Loucy (cell line): ENCODE data around the gene PLIN4.

ENCODE experiments used
- H2AFZ ChIP-seq: fragments of 200-600 bp; sonication (generic); 2 replicates; pipeline ENCODE4 v1.6.0; 2016; ENCODE audit warnings: antibody characterized with exemption, mild to moderate bottlenecking, low read length, moderate library complexity
- H3F3A ChIP-seq: fragments of 200-600 bp; 2 replicates; pipeline ENCODE4 v1.6.0; 2016; ENCODE audit warnings: antibody characterized with exemption, low read depth, mild to moderate bottlenecking
- H3K27me3 ChIP-seq: fragments of 200-600 bp; sonication (generic); 2 replicates; pipeline ENCODE4 v1.6.1; 2014; ENCODE audit warnings: low read length, mild to moderate bottlenecking; ENCODE audit not compliant: insufficient read depth, poor library complexity, severe bottlenecking
- H3K36me3 ChIP-seq: fragments of 200-600 bp; sonication (generic); 2 replicates; pipeline ENCODE4 v1.6.1; 2016; ENCODE audit warnings: low read length; ENCODE audit not compliant: insufficient read depth
- H3K4me1 ChIP-seq: fragments of 200-600 bp; sonication (generic); 2 replicates; pipeline ENCODE4 v1.5.1; 2014; ENCODE audit warnings: low read length, mild to moderate bottlenecking; ENCODE audit not compliant: insufficient read depth, poor library complexity, severe bottlenecking
- H3K4me2 ChIP-seq: fragments of 200-600 bp; sonication (generic); 2 replicates; pipeline ENCODE4 v1.6.0; 2014; ENCODE audit warnings: antibody characterized with exemption, low read length, low read depth, mild to moderate bottlenecking; ENCODE audit not compliant: poor library complexity, severe bottlenecking
- H3K4me3 ChIP-seq: fragments of 200-600 bp; sonication (generic); 2 replicates; pipeline ENCODE4 v1.5.1; 2014; ENCODE audit warnings: low read length, mild to moderate bottlenecking, mixed read lengths; ENCODE audit not compliant: poor library complexity, severe bottlenecking
- H3K79me2 ChIP-seq: fragments of 200-600 bp; sonication (generic); 2 replicates; pipeline ENCODE4 v1.6.1; 2014; ENCODE audit warnings: low read length; ENCODE audit not compliant: insufficient read depth
- H3K9ac ChIP-seq: fragments of 200-600 bp; sonication (generic); 2 replicates; pipeline ENCODE4 v1.6.0; 2014; ENCODE audit warnings: mild to moderate bottlenecking, low read depth, low read length, moderate library complexity; ENCODE audit not compliant: poor library complexity, severe bottlenecking
- H3K9me2 ChIP-seq: fragments of 200-600 bp; sonication (generic); replicated peaks from 2 replicates; pipeline ENCODE4 v1.6.1; 2016; ENCODE audit warnings: low read depth, low read length, mixed read lengths
- H3K9me3 ChIP-seq: fragments of 200-600 bp; sonication (generic); 2 replicates; pipeline ENCODE4 v1.6.1; 2014; ENCODE audit warnings: mild to moderate bottlenecking, antibody characterized with exemption, low read length, low read depth; ENCODE audit not compliant: insufficient read depth
- H4K20me1 ChIP-seq: fragments of 200-600 bp; sonication (generic); 2 replicates; pipeline ENCODE4 v1.6.0; 2014; ENCODE audit warnings: antibody characterized with exemption, low read length, mild to moderate bottlenecking; ENCODE audit not compliant: insufficient read depth, poor library complexity, severe bottlenecking
- EZH2phosphoT487 ChIP-seq: fragments of 200-600 bp; IDR thresholded peaks from 2 replicates; pipeline ENCODE4 v1.6.1; 2018; ENCODE audit warnings: antibody characterized with exemption, mild to moderate bottlenecking, moderate library complexity, borderline replicate concordance
- TF ChIP-seq, protein P1 (sequence below): fragments of 200-600 bp; sonication (generic); conservative IDR thresholded peaks from 2 replicates; pipeline ENCODE4 v1.5.1; 2014; ENCODE audit warnings: mild to moderate bottlenecking, antibody characterized with exemption, low read length

PLIN4 gene

DNA sequence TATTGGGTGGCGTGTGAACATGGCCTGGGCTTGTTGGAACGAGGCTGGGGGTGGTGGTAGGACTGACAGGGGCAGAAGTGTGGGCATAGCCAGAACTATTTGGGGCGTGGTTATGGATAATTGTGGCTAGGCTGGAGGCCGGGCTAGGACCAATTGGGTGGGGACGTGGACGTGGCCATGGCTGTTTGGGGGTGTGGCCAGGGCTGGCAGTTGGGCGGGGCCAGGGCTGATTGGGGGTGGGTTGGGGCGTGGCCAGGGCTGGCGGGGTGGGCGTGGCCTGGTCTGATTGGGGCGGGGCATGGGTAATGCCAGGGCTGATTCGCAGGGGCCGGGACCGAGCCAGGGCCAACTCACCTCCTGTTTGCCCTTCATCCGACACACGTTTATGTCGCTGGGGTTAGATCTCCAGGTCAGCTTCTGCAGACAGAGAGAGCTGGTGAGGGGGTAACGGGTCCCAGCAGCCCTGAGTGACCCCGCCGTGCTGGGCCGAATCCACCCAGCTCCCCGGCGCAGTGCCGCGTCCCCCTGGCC lies 38.4 kb upstream of the PLIN4 start:
- Histone ChIP-seq H3K36me3 (no peaks in the 10 kb centered on the region), H3K9ac (no peak overlapping the region), H3K27me3 (no peaks in the 10 kb centered on the region), H4K20me1 (no peaks in the 10 kb centered on the region), H3K4me2 (no peak overlapping the region), H3K4me1 (no peaks in the 10 kb centered on the region), H3K9me2 (no peaks in the 10 kb centered on the region), H3K79me2 (no peaks in the 10 kb centered on the region), H3F3A (no peaks in the 10 kb centered on the region), H3K4me3 (no peak overlapping the region), H3K9me3 (no peaks in the 10 kb centered on the region), H2AFZ (no peak overlapping the region)
- no peak for TF ChIP-seq EZH2phosphoT487
- TF ChIP-seq, protein P1, sequence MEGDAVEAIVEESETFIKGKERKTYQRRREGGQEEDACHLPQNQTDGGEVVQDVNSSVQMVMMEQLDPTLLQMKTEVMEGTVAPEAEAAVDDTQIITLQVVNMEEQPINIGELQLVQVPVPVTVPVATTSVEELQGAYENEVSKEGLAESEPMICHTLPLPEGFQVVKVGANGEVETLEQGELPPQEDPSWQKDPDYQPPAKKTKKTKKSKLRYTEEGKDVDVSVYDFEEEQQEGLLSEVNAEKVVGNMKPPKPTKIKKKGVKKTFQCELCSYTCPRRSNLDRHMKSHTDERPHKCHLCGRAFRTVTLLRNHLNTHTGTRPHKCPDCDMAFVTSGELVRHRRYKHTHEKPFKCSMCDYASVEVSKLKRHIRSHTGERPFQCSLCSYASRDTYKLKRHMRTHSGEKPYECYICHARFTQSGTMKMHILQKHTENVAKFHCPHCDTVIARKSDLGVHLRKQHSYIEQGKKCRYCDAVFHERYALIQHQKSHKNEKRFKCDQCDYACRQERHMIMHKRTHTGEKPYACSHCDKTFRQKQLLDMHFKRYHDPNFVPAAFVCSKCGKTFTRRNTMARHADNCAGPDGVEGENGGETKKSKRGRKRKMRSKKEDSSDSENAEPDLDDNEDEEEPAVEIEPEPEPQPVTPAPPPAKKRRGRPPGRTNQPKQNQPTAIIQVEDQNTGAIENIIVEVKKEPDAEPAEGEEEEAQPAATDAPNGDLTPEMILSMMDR = no peak

DNA sequence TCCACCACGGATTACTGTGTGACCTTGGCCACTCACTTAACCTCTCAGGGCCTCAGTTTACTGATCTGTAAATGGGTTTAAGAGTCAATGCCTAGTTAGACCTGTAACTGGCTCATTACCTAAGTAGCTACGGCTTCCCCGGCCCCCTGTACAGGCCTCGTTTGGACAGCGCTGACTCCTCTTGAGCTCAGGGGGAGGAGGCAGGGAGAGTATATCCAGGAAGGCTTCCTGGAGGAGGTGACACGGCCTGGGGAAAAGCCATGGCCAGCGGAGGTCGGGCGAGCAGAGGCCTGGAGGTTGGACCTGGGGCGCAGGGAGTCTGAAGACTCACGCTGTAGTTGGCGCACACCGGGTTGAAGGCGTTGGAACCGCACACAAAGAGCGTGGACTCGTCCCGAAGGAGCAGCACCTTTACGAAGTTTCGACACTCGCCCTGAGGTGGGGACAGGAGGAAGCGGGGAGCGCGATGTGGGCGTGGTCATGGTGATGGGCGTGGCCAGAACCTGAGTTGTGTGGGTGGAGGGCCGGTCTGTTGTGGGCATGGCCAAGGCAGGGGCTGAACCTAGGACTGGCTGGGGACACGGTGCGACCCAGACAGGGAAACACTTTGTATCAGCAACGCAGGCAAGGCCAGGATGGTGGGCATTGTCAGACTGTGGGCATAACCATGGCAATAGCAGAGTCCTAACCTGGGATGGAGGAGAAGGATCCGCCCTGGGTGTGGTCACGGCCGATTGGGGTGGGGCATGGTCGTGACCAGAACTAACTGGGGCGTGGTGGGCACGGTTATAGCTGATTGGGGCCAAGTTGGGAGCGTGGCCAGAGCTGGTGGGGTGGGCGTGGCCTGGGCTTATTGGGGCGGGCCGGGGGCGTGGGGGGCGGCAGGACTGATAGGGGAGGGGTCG lies 37.6 kb upstream of the PLIN4 start:
- no peaks in the 10 kb centered on the region for H3F3A ChIP-seq
- no peak overlapping the region for H3K4me2 ChIP-seq
- H3K4me1 ChIP-seq = no peaks in the 10 kb centered on the region
- H3K79me2 ChIP-seq = no peaks in the 10 kb centered on the region
- TF ChIP-seq, protein P1 = no peak
- TF ChIP-seq EZH2phosphoT487 = no peak
- H3K9me3 ChIP-seq = no peaks in the 10 kb centered on the region
- no peaks in the 10 kb centered on the region for H3K9me2 ChIP-seq
- H3K9ac ChIP-seq = no peak overlapping the region
- H3K36me3 ChIP-seq = no peaks in the 10 kb centered on the region
- H2AFZ ChIP-seq = no peak overlapping the region
- no peak overlapping the region for H3K4me3 ChIP-seq
- no peaks in the 10 kb centered on the region for H4K20me1 ChIP-seq
- H3K27me3 ChIP-seq = no peaks in the 10 kb centered on the region

DNA sequence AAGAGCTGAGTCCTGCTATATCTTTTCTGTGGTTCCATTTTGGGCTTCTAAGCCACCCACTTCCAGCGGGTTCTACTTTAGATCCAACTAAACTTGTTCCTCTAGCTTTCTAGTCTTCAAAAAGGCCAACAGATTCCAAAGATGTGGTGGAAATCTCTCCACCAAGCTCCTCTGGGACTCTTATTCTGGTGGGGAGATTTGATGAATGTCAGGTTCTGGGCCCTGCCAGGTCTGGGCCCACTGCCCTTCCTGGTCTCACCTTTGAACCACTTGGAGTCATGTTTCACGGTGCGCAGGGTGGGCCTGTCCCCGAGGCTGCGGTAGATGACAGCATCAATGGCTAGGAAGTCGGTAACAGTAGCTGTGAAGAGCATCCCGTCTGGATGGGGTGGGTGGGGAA lies 36.4 kb upstream of the PLIN4 start:
- H3K4me1 ChIP-seq = no peaks in the 10 kb centered on the region
- H3K9me2 ChIP-seq = no peaks in the 10 kb centered on the region
- no peak overlapping the region for H2AFZ ChIP-seq
- H3K36me3 ChIP-seq = no peaks in the 10 kb centered on the region
- no peaks in the 10 kb centered on the region for H3K9me3 ChIP-seq
- no peak overlapping the region for H3K4me3 ChIP-seq
- no peaks in the 10 kb centered on the region for H3K79me2 ChIP-seq
- H3K4me2 ChIP-seq = no peak overlapping the region
- H3K9ac ChIP-seq = no peak overlapping the region
- TF ChIP-seq EZH2phosphoT487 = no peak
- TF ChIP-seq, protein P1 = no peak
- H3K27me3 ChIP-seq = no peaks in the 10 kb centered on the region
- H4K20me1 ChIP-seq = no peaks in the 10 kb centered on the region
- no peaks in the 10 kb centered on the region for H3F3A ChIP-seq
